Cardiac muscle cell (in vitro differentiated cells and primary cell): ENCODE measurements around the gene MACROD2. TPM values are rescaled to one million over a fixed set of nuclear protein-coding genes. Genes with fewer than 3 reads are reported as not detected.

ENCODE experiments used
- DNase-seq, 2 donors: peaks; one replicate each; pipeline versions ENCODE4 v3.0.0 to v3.0.0-alpha.2; 2010 to 2017; ENCODE audit warnings: low read depth in 1 of 2, low spot score in 1 of 2
- H3K27ac ChIP-seq: fragments of 200-600 bp; sonication (generic); 2 replicates; pipeline ENCODE4 v1.5.1; 2016
- H3K27me3 ChIP-seq: fragments of 200-600 bp; sonication (generic); 2 replicates; pipeline ENCODE4 v1.6.0; 2016; ENCODE audit warnings: control low read depth
- H3K36me3 ChIP-seq: fragments of 200-600 bp; sonication (generic); 2 replicates; pipeline ENCODE4 v1.5.1; 2016; ENCODE audit warnings: control low read depth
- H3K4me1 ChIP-seq: fragments of 200-600 bp; sonication (generic); 2 replicates; pipeline ENCODE4 v1.8.1; 2017; ENCODE audit warnings: low read depth, mild to moderate bottlenecking, mixed run types
- H3K4me3 ChIP-seq: fragments of 200-600 bp; sonication (generic); 2 replicates; pipeline ENCODE4 v1.5.1; 2016; ENCODE audit warnings: mild to moderate bottlenecking
- H3K9me3 ChIP-seq: fragments of 200-600 bp; sonication (generic); 2 replicates; pipeline ENCODE4 v1.5.1; 2017; ENCODE audit warnings: low read depth, mild to moderate bottlenecking, control low read depth
- polyA plus RNA-seq: library from polyadenylated mRNA; unstranded; fragments of >200 nt; fragmentation: Nextera tagmentation; extraction: Ambion mirVana; gene quantifications from 2 replicates; pipeline ENCODE4 v1.2.1, GENCODE V29; 2016
- total RNA-seq: library from RNA; depleted of rRNA; stranded (reverse); fragments of >200 nt; gene quantifications from 2 replicates; pipeline ENCODE4 v1.2.3, GENCODE V29; 2016
- TF ChIP-seq, protein P1 (sequence below): IDR thresholded peaks from 2 replicates; pipeline ENCODE4 v1.5.1; 2012; ENCODE audit warnings: low read depth, mild to moderate bottlenecking, low read length

MACROD2 gene
- total and polyA plus RNA-seq, 2 experiments from 2014 or later = 9.3 to 14.4 TPM

GRCh38 chr20:14764511-14765369, 769.4 kb downstream of the MACROD2 start:
- Histone ChIP-seq H3K4me1 (peaks cover 7% of the 10 kb centered on the region), H3K27ac (no peak overlapping the region), H3K36me3 (no peaks in the 10 kb centered on the region), H3K9me3 (no peaks in the 10 kb centered on the region), H3K27me3 (peaks cover 4% of the 10 kb centered on the region), H3K4me3 (no peak overlapping the region)
- no peak for DNase-seq
- TF ChIP-seq, protein P1, sequence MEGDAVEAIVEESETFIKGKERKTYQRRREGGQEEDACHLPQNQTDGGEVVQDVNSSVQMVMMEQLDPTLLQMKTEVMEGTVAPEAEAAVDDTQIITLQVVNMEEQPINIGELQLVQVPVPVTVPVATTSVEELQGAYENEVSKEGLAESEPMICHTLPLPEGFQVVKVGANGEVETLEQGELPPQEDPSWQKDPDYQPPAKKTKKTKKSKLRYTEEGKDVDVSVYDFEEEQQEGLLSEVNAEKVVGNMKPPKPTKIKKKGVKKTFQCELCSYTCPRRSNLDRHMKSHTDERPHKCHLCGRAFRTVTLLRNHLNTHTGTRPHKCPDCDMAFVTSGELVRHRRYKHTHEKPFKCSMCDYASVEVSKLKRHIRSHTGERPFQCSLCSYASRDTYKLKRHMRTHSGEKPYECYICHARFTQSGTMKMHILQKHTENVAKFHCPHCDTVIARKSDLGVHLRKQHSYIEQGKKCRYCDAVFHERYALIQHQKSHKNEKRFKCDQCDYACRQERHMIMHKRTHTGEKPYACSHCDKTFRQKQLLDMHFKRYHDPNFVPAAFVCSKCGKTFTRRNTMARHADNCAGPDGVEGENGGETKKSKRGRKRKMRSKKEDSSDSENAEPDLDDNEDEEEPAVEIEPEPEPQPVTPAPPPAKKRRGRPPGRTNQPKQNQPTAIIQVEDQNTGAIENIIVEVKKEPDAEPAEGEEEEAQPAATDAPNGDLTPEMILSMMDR = no peak

- H3K27ac ChIP-seq = no peak overlapping the region
- DNase-seq = no peak
- TF ChIP-seq, protein P1 = no peak
- no peaks in the 10 kb centered on the region for H3K36me3 ChIP-seq
- H3K4me3 ChIP-seq = no peak overlapping the region
- peaks cover 4% of the 10 kb centered on the region for H3K27me3 ChIP-seq
- H3K4me1 ChIP-seq = peaks cover 7% of the 10 kb centered on the region
- no peaks in the 10 kb centered on the region for H3K9me3 ChIP-seq
These were observed 770.0 kb downstream of the MACROD2 start for GRCh38 chr20:14765370-14765701.

DNA sequence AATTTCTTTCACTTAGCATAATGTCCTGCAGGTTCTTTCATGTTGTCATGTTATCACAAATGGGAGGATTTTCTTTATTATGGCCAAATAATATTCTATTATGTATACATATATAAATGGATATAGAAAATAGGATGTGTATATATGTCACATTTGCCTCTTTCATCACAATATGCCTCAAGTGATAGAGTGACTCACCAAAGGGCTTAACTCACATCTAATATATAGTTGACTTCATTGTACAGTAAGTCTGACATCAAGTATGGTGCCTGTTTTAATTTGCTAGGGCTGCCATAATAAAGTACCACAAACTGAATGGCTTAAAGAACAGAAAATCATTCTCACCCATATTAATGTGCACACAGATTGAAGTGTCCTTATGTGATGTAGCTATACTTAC, 778.2 kb downstream of the MACROD2 start:
- TF ChIP-seq, protein P1 = no peak
- H3K27ac ChIP-seq = no peak overlapping the region
- no peak for DNase-seq
- H3K36me3 ChIP-seq = no peaks in the 10 kb centered on the region
- H3K9me3 ChIP-seq = no peaks in the 10 kb centered on the region
- H3K27me3 ChIP-seq = no peaks in the 10 kb centered on the region
- H3K4me1 ChIP-seq = no peaks in the 10 kb centered on the region
- no peak overlapping the region for H3K4me3 ChIP-seq

DNA sequence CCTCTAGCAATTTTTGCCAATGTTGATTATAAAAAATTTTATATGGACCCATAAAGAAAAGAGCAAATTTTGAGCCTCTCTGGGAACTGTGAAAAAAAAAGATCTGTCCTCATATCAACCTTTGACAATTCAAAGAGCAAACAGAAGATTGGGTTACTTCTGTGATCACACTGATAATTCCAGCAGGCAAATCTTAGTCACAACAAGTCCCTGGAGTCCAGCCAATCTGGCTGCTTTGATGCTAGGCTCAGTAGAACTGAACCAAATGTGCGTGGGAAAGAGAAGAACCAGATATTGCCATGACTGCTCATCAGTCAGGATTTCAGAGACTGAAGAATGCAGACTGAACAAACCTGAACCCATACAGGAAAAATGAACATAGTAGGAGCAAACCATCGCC, 780.5 kb downstream of the MACROD2 start:
- Histone ChIP-seq H3K4me1 (no peaks in the 10 kb centered on the region), H3K36me3 (no peaks in the 10 kb centered on the region), H3K27me3 (no peaks in the 10 kb centered on the region), H3K9me3 (no peaks in the 10 kb centered on the region), H3K4me3 (no peak overlapping the region), H3K27ac (no peak overlapping the region)
- DNase-seq = peak in 1 of 2 donors; percentile 35
- TF ChIP-seq, protein P1 = no peak

DNA sequence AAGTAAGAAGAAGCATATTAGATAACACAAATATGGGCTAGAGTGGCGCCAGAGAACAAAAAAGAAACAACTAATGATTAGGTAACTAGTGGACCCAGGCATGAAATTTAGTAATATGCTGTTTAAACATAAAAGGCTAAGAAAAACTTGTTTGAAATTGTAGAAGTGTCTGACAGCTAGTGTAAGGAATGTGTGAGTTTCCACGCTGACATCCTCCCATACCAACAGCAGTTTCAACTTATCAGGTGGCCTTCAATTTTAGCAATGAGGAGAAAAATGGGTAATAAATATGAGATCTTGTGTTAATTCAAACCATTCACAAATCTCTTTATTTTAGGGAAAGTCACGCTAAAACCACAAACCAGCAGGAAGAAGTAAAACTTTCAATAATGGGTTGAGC, 782.3 kb downstream of the MACROD2 start:
- no peak overlapping the region for H3K27ac ChIP-seq
- H3K9me3 ChIP-seq = no peaks in the 10 kb centered on the region
- TF ChIP-seq, protein P1 = no peak
- no peaks in the 10 kb centered on the region for H3K27me3 ChIP-seq
- no peak for DNase-seq
- no peaks in the 10 kb centered on the region for H3K4me1 ChIP-seq
- no peak overlapping the region for H3K4me3 ChIP-seq
- H3K36me3 ChIP-seq = no peaks in the 10 kb centered on the region
